CD14-positive monocyte (primary cell): ENCODE results near the gene PRKCA. TPM values are rescaled to one million over a fixed set of nuclear protein-coding genes. Genes with fewer than 3 reads are reported as not detected.

ENCODE experiments used
- DNase-seq, 3 donors: peaks; one replicate each; pipeline ENCODE4 v3.0.0-alpha.2; 2011 to 2022
- H2AFZ ChIP-seq: 2 replicates; pipeline ENCODE4 v1.6.0; 2012; ENCODE audit warnings: mild to moderate bottlenecking, low read depth, low read length, inconsistent platforms; ENCODE audit not compliant: insufficient read depth, poor library complexity, severe bottlenecking
- H3K27ac ChIP-seq, 2 donors: 1 replicate in 1 of 2; 2 replicates in 1 of 2; pipeline ENCODE4 v1.5.1; 2012 to 2013; ENCODE audit warnings: low read length in 2 of 2, control low read depth in 1 of 2, inconsistent platforms in 1 of 2, low read depth in 1 of 2, mild to moderate bottlenecking in 1 of 2
- H3K27me3 ChIP-seq, 2 donors: one replicate each; pipeline versions ENCODE4 v1.6.0 to v1.6.1; 2011 to 2013; ENCODE audit warnings: low read length in 2 of 2; ENCODE audit not compliant: control insufficient read depth in 2 of 2, insufficient read depth in 2 of 2
- H3K36me3 ChIP-seq, 2 donors: replicated peaks in 1 of 2; 1 replicate in 1 of 2; 2 replicates in 1 of 2; pipeline versions ENCODE4 v1.5.1 to v1.6.1; 2012 to 2013; ENCODE audit warnings: low read length in 2 of 2, control low read depth in 1 of 2, inconsistent platforms in 1 of 2, mild to moderate bottlenecking in 1 of 2; ENCODE audit not compliant: insufficient read depth in 2 of 2, control insufficient read depth in 1 of 2
- H3K4me1 ChIP-seq, 2 donors: 1 replicate in 1 of 2; 2 replicates in 1 of 2; pipeline versions ENCODE4 v1.5.1 to v1.6.1; 2012 to 2013; ENCODE audit warnings: low read length in 2 of 2, control low read depth in 1 of 2, inconsistent platforms in 1 of 2, mild to moderate bottlenecking in 1 of 2, moderate library complexity in 1 of 2; ENCODE audit not compliant: insufficient read depth in 2 of 2, control insufficient read depth in 1 of 2
- H3K4me2 ChIP-seq: replicated peaks from 2 replicates; pipeline ENCODE3; 2012; ENCODE audit warnings: low read length, moderate library complexity, mild to moderate bottlenecking; ENCODE audit not compliant: poor library complexity, severe bottlenecking; ENCODE audit errors: extremely low read depth
- H3K4me3 ChIP-seq, 3 experiments: fragments of 200-600 bp in 1 of 3; sonication (generic) in 1 of 3; replicated peaks in 1 of 3; 1 replicate in 2 of 3; 2 replicates in 1 of 3; pipeline ENCODE4 v1.5.1; 2011 to 2013; ENCODE audit warnings: low read length in 3 of 3, mild to moderate bottlenecking in 3 of 3, control low read depth in 2 of 3, low read depth in 2 of 3, inconsistent platforms in 1 of 3, moderate library complexity in 1 of 3
- H3K79me2 ChIP-seq: 2 replicates; pipeline ENCODE4 v1.6.0; 2012; ENCODE audit warnings: mild to moderate bottlenecking, control low read depth, inconsistent platforms, low read length, moderate library complexity; ENCODE audit not compliant: insufficient read depth
- H3K9ac ChIP-seq: 2 replicates; pipeline ENCODE4 v1.6.0; 2017; ENCODE audit warnings: low read length, mild to moderate bottlenecking; ENCODE audit not compliant: insufficient read depth, poor library complexity, severe bottlenecking
- H3K9me3 ChIP-seq, 2 donors: replicated peaks in 1 of 2; 1 replicate in 1 of 2; 2 replicates in 1 of 2; pipeline versions ENCODE4 v1.5.1 to v1.6.1; 2012 to 2013; ENCODE audit warnings: low read length in 2 of 2, control low read depth in 1 of 2; ENCODE audit not compliant: control insufficient read depth in 1 of 2, insufficient read depth in 1 of 2
- H4K20me1 ChIP-seq: 2 replicates; pipeline ENCODE4 v1.6.0; 2012; ENCODE audit warnings: mild to moderate bottlenecking, low read length, control low read depth, moderate library complexity; ENCODE audit not compliant: insufficient read depth
- H3K27ac Mint-ChIP-seq, 7 donors: one replicate each; pipeline ENCODE4 v1.8.0; 2020; ENCODE audit warnings: mild to moderate bottlenecking in 7 of 7, mixed read lengths in 7 of 7, moderate library complexity in 6 of 7, inconsistent platforms in 2 of 7
- H3K27me3 Mint-ChIP-seq, 3 donors: one replicate each; pipeline ENCODE4 v1.8.0; 2021 to 2022; ENCODE audit warnings: low read depth in 3 of 3, mild to moderate bottlenecking in 3 of 3, mixed read lengths in 3 of 3, moderate library complexity in 3 of 3, inconsistent platforms in 1 of 3
- H3K36me3 Mint-ChIP-seq, 2 donors: one replicate each; pipeline ENCODE4 v1.8.0; 2020; ENCODE audit warnings: mixed read lengths in 2 of 2, inconsistent platforms in 1 of 2, mild to moderate bottlenecking in 1 of 2
- H3K4me1 Mint-ChIP-seq: one replicate; pipeline ENCODE4 v1.8.0; 2020; ENCODE audit warnings: mild to moderate bottlenecking, mixed read lengths
- H3K4me3 Mint-ChIP-seq, 2 donors: one replicate each; pipeline ENCODE4 v1.8.0; 2020; ENCODE audit warnings: mild to moderate bottlenecking in 2 of 2, mixed read lengths in 2 of 2, moderate library complexity in 1 of 2
- H3K9me3 Mint-ChIP-seq, 7 donors: one replicate each; pipeline ENCODE4 v1.8.0; 2020 to 2022; ENCODE audit warnings: mixed read lengths in 7 of 7, mild to moderate bottlenecking in 6 of 7, moderate library complexity in 6 of 7, inconsistent platforms in 2 of 7
- CTCF ChIP-seq: fragments of 200-600 bp; IDR thresholded peaks from one replicate; pipeline ENCODE4 v1.8.0; 2022; ENCODE audit warnings: antibody characterized with exemption, mild to moderate bottlenecking
- WGBS: methylation state at CpG from one replicate; pipeline ENCODE4 v1.1.5; 2013; ENCODE audit warnings: missing lambda C conversion rate; ENCODE audit not compliant: insufficient coverage; 5-methylcytosine and 5-hydroxymethylcytosine counted together
- intact Hi-C, 2 donors: fragments of 100-400 bp; cut with micrococcal nuclease; formaldehyde crosslinking; loops; one replicate each; pipeline versions ENCODE4 v1.15.0 to v1.15.1; 2023
- polyA plus RNA-seq, 3 donors: library from polyadenylated mRNA; depleted of rRNA in 1 of 3; unstranded in 2 of 3; stranded (reverse) in 1 of 3; fragments of 300-500 nt in 2 of 3; fragments of >200 nt in 1 of 3; fragmentation: Illumina TruSeq in 2 of 3; gene quantifications; 1 replicate in 2 of 3; 2 replicates in 1 of 3; pipeline ENCODE4 v1.2.3, GENCODE V29; 2012 to 2021

Gene PRKCA
- polyA plus RNA-seq, 3 donors = 0.22 to 7.1 (median 0.30) TPM

GRCh38 chr17:66271512-66271911 is 30.9 kb upstream of the PRKCA start:
- Histone ChIP-seq H2AFZ (no peak overlapping the region), H3K4me1 (no peaks in the 10 kb centered on the region), H3K9ac (no peak overlapping the region), H3K27me3 (no peaks in the 10 kb centered on the region), H3K9me3 (no peaks in the 10 kb centered on the region), H4K20me1 (no peaks in the 10 kb centered on the region), H3K4me3 (no peak overlapping the region), H3K36me3 (no peaks in the 10 kb centered on the region), H3K79me2 (no peaks in the 10 kb centered on the region), H3K27ac (no peak overlapping the region), H3K4me2 (no peak overlapping the region)
- no peak overlapping the region for H3K4me3 Mint-ChIP-seq
- intact Hi-C loops = no loop called here
- peaks cover 3 to 11% (median 9%) of the 10 kb centered on the region in 3 donors for H3K27me3 Mint-ChIP-seq
- H3K36me3 Mint-ChIP-seq = no peaks in the 10 kb centered on the region
- TF ChIP-seq CTCF = no peak
- H3K9me3 Mint-ChIP-seq = peaks cover 1 to 13% (median 6%) of the 10 kb centered on the region in 7 donors
- H3K4me1 Mint-ChIP-seq = no peaks in the 10 kb centered on the region
- no peak for DNase-seq
- no peak overlapping the region for H3K27ac Mint-ChIP-seq
- WGBS = 83% methylated on average over 1 of the region's 3 CpGs

- H3K9me3 ChIP-seq = no peaks in the 10 kb centered on the region
- H3K36me3 ChIP-seq = no peaks in the 10 kb centered on the region
- Mint-ChIP-seq H3K9me3 (peaks cover 1 to 13% (median 6%) of the 10 kb centered on the region in 7 donors), H3K27ac (no peak overlapping the region), H3K27me3 (peaks cover 3 to 18% (median 11%) of the 10 kb centered on the region in 3 donors), H3K36me3 (no peaks in the 10 kb centered on the region), H3K4me1 (no peaks in the 10 kb centered on the region), H3K4me3 (peak overlapping the region in 1 of 2 donors; percentile 18)
- H3K27me3 ChIP-seq = no peaks in the 10 kb centered on the region
- WGBS = no CpG with 5 or more reads among the region's 5 CpGs
- no peaks in the 10 kb centered on the region for H3K79me2 ChIP-seq
- H3K9ac ChIP-seq = no peak overlapping the region
- intact Hi-C loops = no loop called here
- H4K20me1 ChIP-seq = no peaks in the 10 kb centered on the region
- no peak for TF ChIP-seq CTCF
- H3K4me1 ChIP-seq = no peaks in the 10 kb centered on the region
- H3K27ac ChIP-seq = no peak overlapping the region
- no peak overlapping the region for H2AFZ ChIP-seq
- H3K4me3 ChIP-seq = no peak overlapping the region
- no peak for DNase-seq
- H3K4me2 ChIP-seq = no peak overlapping the region
Measured at GRCh38 chr17:66272811-66273585, 29.4 kb upstream of the PRKCA start.
